T1000 (cell line): ENCODE results near the gene ZKSCAN2.

Source experiments
- DNase-seq: peaks from one replicate; lab custom pipeline; 2025; ENCODE audit warnings: mixed read lengths; lab: John Stamatoyannopoulos, UW

Gene ZKSCAN2

GRCh38 chr16:25223964-25224363 lies 33.7 kb downstream of the ZKSCAN2 start:
- no peak for DNase-seq

- no peak for DNase-seq
Measured at GRCh38 chr16:25222959-25223358, 34.7 kb downstream of the ZKSCAN2 start.

DNA sequence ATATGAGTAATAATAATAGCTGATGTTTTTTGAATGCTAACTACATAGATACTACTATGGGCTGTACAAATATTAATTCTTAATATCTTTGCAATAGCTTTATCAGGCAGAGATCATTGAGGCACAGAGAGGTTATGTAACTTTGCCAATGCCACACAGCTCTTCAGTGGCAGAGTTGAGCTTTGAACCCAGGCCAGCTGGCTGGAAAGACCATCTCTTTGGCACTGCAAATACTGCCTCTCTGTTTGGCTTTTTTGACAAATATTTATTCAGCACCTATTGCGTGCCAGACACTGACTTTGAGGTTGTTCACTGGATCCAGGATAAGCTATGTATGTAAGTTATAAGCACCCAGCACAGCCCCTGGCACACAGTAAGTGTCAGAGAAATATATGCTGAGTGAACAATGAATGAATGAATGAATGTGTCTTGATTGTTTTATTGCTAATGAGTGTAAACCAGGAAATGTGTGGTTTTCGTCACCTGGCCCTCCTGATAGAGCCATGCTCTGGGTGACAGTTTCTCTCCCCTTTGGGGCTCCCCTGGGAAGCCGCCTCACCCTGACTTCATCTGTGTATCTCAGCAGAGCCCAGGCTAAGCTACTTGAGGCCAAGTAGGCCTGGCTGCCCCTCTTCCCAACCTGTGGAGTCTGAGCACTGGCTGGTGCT lies 38.4 kb downstream of the ZKSCAN2 start:
- DNase-seq, result no peak

GRCh38 chr16:25217921-25218320 lies 39.7 kb downstream of the ZKSCAN2 start:
- DNase-seq, result no peak

GRCh38 chr16:25217112-25217511 lies 40.5 kb downstream of the ZKSCAN2 start:
- DNase-seq, result no peak

GRCh38 chr16:25213709-25214397 lies 43.8 kb downstream of the ZKSCAN2 start:
- DNase-seq, result no peak

DNA sequence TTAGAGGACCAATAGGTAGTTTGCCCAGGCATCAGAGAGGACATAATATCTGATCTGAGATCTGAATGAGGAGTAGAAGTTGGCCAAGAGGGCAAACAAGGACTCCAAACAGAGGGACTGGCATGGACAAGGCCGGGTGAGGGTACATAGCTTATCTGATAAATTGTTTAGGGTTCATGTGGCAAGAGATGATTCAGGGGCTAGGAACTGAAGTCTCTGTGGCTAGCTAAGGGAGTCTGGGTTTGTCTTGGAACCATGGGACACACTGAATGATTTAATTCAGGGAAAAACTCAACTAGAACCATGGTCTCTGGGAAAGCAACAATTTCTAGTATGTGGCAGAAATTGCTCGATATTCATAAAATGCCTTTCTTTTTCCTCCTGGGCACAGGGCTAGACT lies 45.0 kb downstream of the ZKSCAN2 start:
- no peak for DNase-seq

DNA sequence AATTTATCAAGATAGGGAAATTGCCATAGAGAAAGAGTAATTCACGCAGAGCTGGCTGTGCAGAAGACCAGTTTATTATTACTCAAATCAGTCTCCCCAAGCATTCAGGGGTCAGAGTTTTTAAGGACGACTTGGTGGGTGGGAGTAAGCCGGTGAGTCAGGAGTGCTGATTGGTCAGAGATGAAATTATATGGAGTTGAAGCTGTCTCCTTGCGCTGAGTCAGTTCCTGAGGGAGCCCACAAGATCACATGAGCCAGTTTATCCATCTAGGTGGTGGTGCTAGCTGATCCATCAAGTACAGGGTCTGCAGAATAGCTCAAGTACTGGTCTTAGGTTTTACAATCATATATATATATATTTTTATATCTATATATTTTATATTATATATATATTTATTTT lies 46.9 kb downstream of the ZKSCAN2 start:
- DNase-seq, result peak; percentile 21

DNA sequence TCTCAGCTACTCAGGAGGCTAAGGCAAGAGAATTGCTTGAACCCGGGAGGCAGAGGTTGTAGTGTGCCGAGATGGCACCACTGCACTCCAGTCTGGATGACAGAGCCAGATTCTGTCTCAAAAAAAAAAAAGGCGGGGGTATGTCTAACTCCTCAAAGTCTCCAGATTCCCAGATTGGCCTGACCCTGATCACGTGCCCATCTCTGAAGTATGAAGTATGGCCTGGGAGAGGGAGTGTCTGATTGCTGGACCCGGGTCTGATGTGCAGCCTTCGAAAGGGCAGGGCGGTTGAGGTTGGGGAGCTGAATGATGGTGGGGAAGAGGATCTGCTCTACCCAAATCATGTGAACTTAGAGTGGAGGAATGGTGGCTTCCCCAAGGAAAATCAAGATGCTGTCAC lies 58.2 kb downstream of the ZKSCAN2 start:
- no peak for DNase-seq

DNA sequence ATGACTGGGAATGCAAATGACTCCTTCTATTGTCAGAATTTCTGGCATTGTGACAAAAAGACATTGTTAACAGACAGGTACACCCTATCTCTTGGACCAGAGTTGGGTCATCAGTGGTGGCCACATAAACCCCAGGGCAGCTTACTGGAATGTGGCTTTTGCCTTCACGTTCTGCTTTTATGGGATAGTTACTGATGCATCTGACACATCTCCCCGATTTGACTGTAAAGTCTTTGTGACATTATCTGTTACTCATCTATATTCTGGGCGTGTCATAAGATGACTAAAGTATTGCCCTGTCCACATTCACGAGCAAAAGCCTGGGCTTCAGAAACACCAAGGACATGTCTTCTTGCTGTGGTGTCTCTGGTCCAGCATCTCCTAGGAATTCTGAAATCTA lies 59.6 kb downstream of the ZKSCAN2 start:
- DNase-seq, result peak; percentile 42

GRCh38 chr16:25194273-25194878 lies 63.3 kb downstream of the ZKSCAN2 start:
- DNase-seq, result no peak

DNA sequence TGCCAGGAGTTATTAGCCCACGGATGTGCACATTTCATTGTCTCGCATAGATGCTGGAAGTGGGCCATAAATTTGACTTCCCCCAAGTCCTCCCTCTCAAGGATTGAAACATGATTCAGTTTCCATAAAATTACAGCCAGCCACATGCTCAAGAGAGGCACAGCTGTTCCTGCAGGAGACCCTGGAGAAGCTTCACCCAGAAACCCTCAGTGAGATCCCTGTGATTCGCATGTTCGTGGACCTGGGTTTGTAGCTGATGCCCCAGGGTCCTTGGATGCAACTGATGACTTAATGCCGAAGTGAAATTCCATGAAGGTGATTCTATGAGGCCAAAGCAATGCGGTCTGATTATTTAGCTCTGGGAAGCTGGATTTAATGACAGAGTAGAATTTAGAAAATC lies 65.5 kb downstream of the ZKSCAN2 start:
- peak; percentile 23 for DNase-seq

DNA sequence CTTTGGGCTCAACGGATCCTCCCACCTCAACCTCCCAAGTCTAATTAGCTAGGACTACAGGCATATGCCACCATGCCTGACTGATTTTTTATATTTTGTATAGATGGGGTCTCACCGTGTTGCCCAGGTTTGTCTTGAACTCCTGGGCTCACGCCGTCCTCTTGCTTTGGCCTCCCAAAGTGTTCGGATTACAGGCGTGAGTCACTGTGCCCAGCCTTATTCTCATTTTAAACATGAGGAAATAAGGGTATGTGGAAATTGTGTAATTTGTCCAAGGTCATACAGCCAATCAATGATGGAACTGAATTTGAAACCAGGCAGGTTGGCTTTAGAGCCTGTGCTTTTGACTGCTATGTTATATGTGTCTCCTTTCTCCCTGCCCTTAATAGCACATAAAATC lies 68.3 kb downstream of the ZKSCAN2 start:
- no peak for DNase-seq

GRCh38 chr16:25187491-25187795 lies 70.2 kb downstream of the ZKSCAN2 start:
- DNase-seq, result no peak
